HG03432 (cell line): Measurements from ENCODE around the gene SLC7A4.

Source experiments
- ATAC-seq: cut with Tn5 transposase; IDR thresholded peaks from one replicate; pipeline ENCODE4 v1.9.1; 2021; ENCODE audit warnings: mild to moderate bottlenecking, moderate library complexity; ENCODE audit not compliant: unreplicated experiment

SLC7A4 gene

DNA sequence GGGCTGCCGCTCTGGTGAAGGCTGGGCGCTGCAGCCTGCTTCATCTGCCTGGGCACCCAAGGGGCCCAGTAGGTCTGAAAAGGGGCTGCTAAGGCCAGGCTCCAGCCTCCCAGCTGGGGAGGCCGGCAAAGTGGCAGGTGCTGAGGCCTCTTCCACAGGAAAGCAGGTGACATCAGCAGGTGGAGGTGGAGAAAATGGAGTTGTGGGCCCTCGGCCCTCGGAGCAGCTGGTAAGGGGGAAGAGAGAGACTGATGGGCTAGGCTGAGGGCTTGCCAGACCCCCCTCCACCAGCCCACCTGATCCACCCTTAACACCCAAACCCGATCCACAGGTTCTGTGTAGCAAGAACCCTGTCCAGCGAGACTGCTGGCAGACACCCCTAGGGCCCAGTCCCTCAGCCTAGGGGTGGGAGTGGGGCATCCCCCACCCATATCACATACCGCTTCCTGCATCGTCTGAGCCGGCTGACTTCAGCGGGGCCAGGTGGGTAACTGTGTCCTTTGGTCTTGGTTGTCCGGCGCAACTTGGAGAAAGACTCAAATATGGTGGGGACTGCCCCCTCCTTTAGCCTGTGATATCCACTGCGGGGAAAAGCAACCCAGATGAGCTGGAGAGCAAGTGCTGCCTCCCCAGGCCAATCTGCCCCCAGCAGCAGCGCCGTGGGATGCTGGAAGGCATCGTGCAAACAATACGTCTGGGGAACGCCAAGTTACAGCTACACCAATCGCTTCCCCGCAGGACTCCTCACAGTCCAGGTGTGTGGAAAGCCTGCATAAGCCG lies 32.0 kb downstream of the SLC7A4 start:
- no peak for ATAC-seq

DNA sequence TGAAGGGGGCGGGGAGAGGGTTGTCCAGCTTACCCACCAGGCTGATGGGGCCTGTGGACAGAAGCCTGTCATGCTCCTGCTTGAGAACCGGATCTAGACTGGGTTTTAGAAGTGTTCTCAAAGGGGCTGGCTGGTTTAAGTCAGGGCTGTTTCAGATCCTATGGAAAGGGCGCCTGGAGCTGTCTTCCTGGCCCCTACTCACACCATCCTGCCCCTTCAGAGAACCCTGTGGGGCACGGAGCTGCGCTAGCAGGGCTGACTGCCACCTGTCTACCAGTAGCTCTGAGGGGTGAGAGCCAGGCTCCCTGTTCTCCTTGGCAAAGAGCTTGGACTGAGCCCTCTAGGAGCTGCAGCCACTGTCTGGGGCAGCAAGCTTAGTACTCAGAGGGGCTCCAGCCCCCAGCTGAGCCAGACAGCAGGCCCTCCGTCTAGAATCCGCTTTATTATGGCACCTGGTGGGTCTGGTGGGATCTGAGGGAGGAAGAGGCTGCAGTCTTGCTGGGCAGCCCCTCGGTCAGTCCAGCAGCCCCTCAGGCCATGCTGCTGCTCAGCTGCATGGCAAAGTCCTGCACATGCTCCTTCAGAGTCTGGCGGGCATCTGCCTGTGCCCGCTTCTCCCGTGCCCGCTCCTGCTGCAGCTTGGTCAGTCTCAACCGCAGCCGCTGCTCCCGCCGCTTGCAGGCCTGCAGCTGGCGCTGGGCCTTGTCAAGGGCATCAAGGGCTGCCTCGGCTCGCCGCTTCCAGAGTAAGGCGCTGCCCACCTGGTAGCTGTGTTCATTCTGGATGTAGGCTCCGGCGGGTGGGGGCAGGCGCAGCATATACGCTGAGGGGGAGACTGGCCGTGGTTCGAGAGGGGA lies 32.8 kb downstream of the SLC7A4 start:
- no peak for ATAC-seq

GRCh38 chr22:20998411-20999336 lies 33.7 kb downstream of the SLC7A4 start:
- ATAC-seq, result no peak

- ATAC-seq, result no peak
Observed at GRCh38 chr22:20997536-20998257, 34.7 kb downstream of the SLC7A4 start.

DNA sequence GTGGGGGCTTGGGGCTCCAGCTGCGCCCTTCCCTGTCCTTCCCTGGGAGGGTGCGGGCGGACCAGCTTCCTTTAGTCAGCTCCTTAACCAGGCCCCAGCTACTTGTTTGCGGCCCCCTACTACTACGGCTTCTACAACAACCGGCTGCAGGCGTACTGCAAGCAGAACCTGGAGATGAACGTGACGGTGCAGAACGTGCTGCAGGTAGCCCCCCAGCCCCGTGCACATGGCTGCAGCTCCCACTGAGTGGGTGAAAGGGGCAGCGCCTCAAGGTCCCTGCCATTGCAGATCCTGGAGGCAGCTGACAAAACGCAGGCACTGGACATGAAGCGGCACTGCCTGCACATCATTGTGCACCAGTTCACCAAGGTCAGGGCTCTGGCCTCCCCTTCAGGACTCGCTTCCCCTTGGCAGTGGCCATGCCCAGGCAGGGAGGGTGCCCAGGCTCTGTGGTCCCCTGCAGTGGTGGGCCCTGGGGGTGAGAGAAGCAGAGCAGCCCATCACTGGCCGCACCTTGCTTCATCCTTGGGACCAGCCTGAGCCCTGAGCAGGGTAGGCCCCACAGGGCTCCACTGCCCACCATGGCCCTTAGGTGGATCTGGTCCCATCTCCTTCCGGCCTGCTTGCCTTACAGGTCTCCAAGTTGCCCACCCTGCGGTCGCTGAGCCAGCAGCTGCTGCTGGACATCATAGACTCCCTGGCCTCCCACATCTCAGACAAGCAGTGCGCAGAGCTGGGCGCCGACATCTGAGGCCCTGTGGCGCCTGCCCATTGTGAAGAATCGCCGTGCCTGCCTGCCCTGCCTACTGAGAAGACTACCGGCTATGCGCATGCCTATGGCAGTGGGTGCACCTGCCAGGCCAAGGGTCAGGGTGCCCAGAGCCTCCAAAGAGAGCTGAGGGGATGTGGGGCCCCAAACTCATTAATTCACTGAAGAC lies 35.5 kb downstream of the SLC7A4 start:
- no peak for ATAC-seq

GRCh38 chr22:20996031-20996410 lies 36.3 kb downstream of the SLC7A4 start:
- no peak for ATAC-seq

DNA sequence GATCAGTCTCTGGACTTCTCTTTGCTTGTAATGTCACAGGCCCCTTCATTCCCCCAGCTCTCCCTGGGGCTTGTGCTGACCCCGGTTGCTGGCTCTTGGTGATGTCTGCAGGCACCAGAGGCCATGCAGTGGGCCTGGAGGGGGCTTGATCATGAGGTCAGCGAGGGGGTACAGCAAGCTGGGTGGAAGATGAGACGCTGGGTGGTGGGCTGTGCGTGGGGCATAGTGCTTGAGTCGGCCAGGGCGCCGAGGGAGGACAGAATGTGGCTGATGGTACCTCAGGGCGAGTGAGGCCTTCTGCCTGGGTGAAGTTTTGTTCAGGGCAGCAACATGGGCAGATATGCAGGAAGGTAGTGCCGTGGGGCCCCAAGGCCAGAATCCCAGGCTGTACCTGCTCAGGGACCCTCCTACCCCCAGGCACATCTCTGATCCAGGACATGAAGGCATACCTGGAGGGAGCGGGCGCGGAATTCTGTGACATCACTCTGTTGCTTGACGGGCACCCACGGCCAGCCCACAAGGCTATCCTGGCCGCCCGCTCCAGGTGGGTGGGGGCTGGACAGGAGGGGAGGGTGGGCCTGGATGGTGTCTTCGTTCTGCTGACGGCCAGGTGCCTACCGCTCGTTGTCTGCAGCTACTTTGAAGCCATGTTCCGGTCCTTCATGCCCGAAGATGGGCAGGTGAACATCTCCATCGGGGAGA lies 36.9 kb downstream of the SLC7A4 start:
- ATAC-seq, result no peak

- ATAC-seq, result no peak
Observed at GRCh38 chr22:20994902-20995241, 37.5 kb downstream of the SLC7A4 start.

GRCh38 chr22:20994128-20994901 lies 38.0 kb downstream of the SLC7A4 start:
- no peak for ATAC-seq

GRCh38 chr22:20993304-20994127 lies 38.8 kb downstream of the SLC7A4 start:
- no peak for ATAC-seq

GRCh38 chr22:20992456-20993303 lies 39.7 kb downstream of the SLC7A4 start:
- ATAC-seq, result no peak

- ATAC-seq, result no peak
Observed at GRCh38 chr22:20992056-20992442, 40.3 kb downstream of the SLC7A4 start.

GRCh38 chr22:20991252-20992055 lies 40.9 kb downstream of the SLC7A4 start:
- no peak for ATAC-seq

GRCh38 chr22:20990184-20991180 lies 41.9 kb downstream of the SLC7A4 start:
- ATAC-seq, result no peak
